Heart right ventricle (tissue), 16 donors: ENCODE measurements around the gene BMPER. TPM values are rescaled to one million over a fixed set of nuclear protein-coding genes. Genes with fewer than 3 reads are reported as not detected.

Experiments used
- ATAC-seq, 8 donors: fragments of 200-7000 bp; cut with Tn5 transposase; one replicate each; pipeline ENCODE4 v1.9.1; 2020; ENCODE audit warnings: mild to moderate bottlenecking in 8 of 8, moderate library complexity in 8 of 8, moderate number of reproducible peaks in 1 of 8
- DNase-seq, 2 donors: peaks; one replicate each; pipeline ENCODE4 v3.0.0-alpha.2; 2020
- H3K27ac ChIP-seq, 10 donors: fragments of 200-600 bp; sonication (generic) in 2 of 10; one replicate each; pipeline versions ENCODE4 v1.5.0 to v1.8.0; 2020 to 2022; ENCODE audit warnings: mild to moderate bottlenecking in 3 of 10
- H3K27me3 ChIP-seq, 7 donors: fragments of 200-600 bp; one replicate each; pipeline ENCODE4 v1.8.0; 2021 to 2022; ENCODE audit warnings: mild to moderate bottlenecking in 2 of 7
- H3K36me3 ChIP-seq, 9 donors: fragments of 200-600 bp; sonication (generic) in 1 of 9; one replicate each; pipeline versions ENCODE4 v1.5.0 to v1.8.0; 2020 to 2022; ENCODE audit warnings: mild to moderate bottlenecking in 2 of 9
- H3K4me1 ChIP-seq, 9 donors: fragments of 200-600 bp; sonication (generic) in 1 of 9; one replicate each; pipeline versions ENCODE4 v1.5.0 to v1.8.0; 2020 to 2022; ENCODE audit warnings: mild to moderate bottlenecking in 4 of 9
- H3K4me3 ChIP-seq, 10 donors: fragments of 200-600 bp; sonication (generic) in 2 of 10; one replicate each; pipeline versions ENCODE4 v1.5.0 to v1.8.0; 2020 to 2022; ENCODE audit warnings: mild to moderate bottlenecking in 7 of 10, moderate library complexity in 2 of 10
- H3K9me3 ChIP-seq, 11 donors: fragments of 200-600 bp in 10 of 11; sonication (generic) in 2 of 11; one replicate each; pipeline versions ENCODE4 v1.5.0 to v1.8.0; 2013 to 2022; ENCODE audit warnings: mild to moderate bottlenecking in 2 of 11, control low read depth in 1 of 11, moderate library complexity in 1 of 11
- CTCF ChIP-seq, 9 donors: fragments of 200-600 bp; sonication (generic) in 2 of 9; IDR thresholded peaks; one replicate each; pipeline versions ENCODE4 v1.5.0 to v1.8.0; 2021 to 2022; ENCODE audit warnings: antibody characterized with exemption in 9 of 9, mild to moderate bottlenecking in 5 of 9, moderate library complexity in 1 of 9
- WGBS, 2 donors: extraction: QIAGEN DNeasy Blood & Tissue Kit; methylation state at CpG; one replicate each; pipeline ENCODE4 v1.1.7; 2013; ENCODE audit warnings: inconsistent platforms in 1 of 2; 5-methylcytosine and 5-hydroxymethylcytosine counted together
- intact Hi-C, 10 donors: fragments of 100-400 bp; cut with DNase I; formaldehyde crosslinking; loops; one replicate each; pipeline versions ENCODE4 v1.11.1 to v1.14.2; 2022
- polyA plus RNA-seq, 2 donors: library from polyadenylated mRNA; stranded (reverse); fragments of 200-250 nt; gene quantifications; one replicate each; pipeline ENCODE4 v1.2.3, GENCODE V29; 2013
- total RNA-seq, 10 donors: library from RNA; stranded (reverse); fragmentation: NEBNext Ultra II Directional in 3 of 10; extraction: Animal tissue kit (Norgen Biotek cat#: 25700) in 3 of 10; gene quantifications; one replicate each; pipeline versions ENCODE4 v1.2.1 to v1.2.4, GENCODE V29; 2021 to 2023
- donor health status: Arrhythmogenic right ventricular cardiomyopathy.
- donor health status: ischemic (EF 13 %, LVEDD 7.1; RV severe dilation, severe dysfunction).
- donor health status: healthy with polysubstance abuse.
- donor health status: DM: no; HTN: yes; CAD: no.
- donor health status: DM: no; HTN: no; CAD: no.
- donor health status: ischemic (EF 25% LVEDD 6.9; RV normal size, moderate dysfunction).
- donor health status: ischemic (EF 25% LVEDD 5.7; RV mildly dilated, moderate dysfunction).
- donor health status: healthy.
- donor health status: DM: yes; HTN: yes; CAD: no.
- donor health status: Ischemic cardiomyopathy.
- donor health status: ischemic (EF 35%, LVEDD 5.7; RV mildly dilated, moderate dysfunction).
- donor health status: nonischemic (EF 11% LVEDD 7.7; RV severe dilation, severe dysfunction).
- donor health status: DM: yes; HTN: yes; CAD: no.
- donor health status: PGD.
- donor health status: ischemic (EF 29% LVEDD 5.4; RV normal size, mild dysfunction).
- donor health status: nonischemic (EF 23%, LVEDD 6.1; RV moderate dilation, normal function).

Gene BMPER
- total and polyA plus RNA-seq, 12 donors: 0.70 to 3.9 (median 1.5) TPM

DNA sequence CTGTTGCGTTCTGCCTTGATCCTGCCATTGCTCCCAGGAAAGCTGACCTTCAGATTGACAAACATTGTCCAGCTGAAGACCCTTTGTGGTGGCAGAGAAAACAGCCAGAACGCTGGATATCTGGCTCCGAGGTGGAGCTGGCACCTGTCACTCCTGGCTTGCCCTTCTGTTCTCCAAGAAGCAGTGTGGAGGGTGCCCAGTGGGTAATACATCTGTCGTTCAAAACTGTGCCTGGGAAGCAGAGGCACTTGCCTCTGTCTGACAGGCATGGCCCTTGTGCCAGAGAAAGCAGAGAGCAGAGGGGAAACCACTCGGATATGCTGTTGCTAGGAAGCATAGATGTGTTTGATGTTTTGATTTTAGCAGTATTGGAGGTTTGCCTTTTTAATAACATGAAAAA, 231.4 kb downstream of the BMPER start:
- DNase-seq: no peak
- H3K27ac ChIP-seq: no peak overlapping the region
- no peaks in the 10 kb centered on the region for H3K27me3 ChIP-seq
- ATAC-seq: no peak
- H3K4me3 ChIP-seq: no peak overlapping the region
- WGBS, 2 donors: 64 to 72% methylated on average over 5 of the region's 5 CpGs
- H3K4me1 ChIP-seq: peaks cover 0 to 3% (median 0%) of the 10 kb centered on the region in 9 donors
- intact Hi-C loops: loop anchor here in 2 of 10 donors (5.0 to 10.0 kb wide), 3 partner anchors 158 to 458 kb away; no protein-coding TSS in a partner anchor
- no peaks in the 10 kb centered on the region for H3K36me3 ChIP-seq
- no peaks in the 10 kb centered on the region for H3K9me3 ChIP-seq
- TF ChIP-seq CTCF (IDR thresholded peaks at IDR 0.05): no peak

GRCh38 chr7:34137176-34137575, 231.8 kb downstream of the BMPER start:
- no peak overlapping the region for H3K27ac ChIP-seq
- no peaks in the 10 kb centered on the region for H3K9me3 ChIP-seq
- DNase-seq (no peak), ATAC-seq (peak in 1 of 8 donors; percentile 67)
- TF ChIP-seq CTCF (IDR thresholded peaks at IDR 0.05): no peak
- 56 to 58% methylated on average over 4 of the region's 4 CpGs for WGBS, 2 donors
- intact Hi-C loops: loop anchor here in 2 of 10 donors (5.0 to 10.0 kb wide), 3 partner anchors 158 to 458 kb away; no protein-coding TSS in a partner anchor
- no peak overlapping the region for H3K4me3 ChIP-seq
- H3K4me1 ChIP-seq: peaks cover 0 to 3% (median 0%) of the 10 kb centered on the region in 9 donors
- H3K36me3 ChIP-seq: no peaks in the 10 kb centered on the region
- no peaks in the 10 kb centered on the region for H3K27me3 ChIP-seq

- TF ChIP-seq CTCF (IDR thresholded peaks at IDR 0.05): no peak
- no peak overlapping the region for H3K27ac ChIP-seq
- intact Hi-C loops: loop anchor here in 2 of 10 donors (5.0 to 10.0 kb wide), 3 partner anchors 156 to 456 kb away; no protein-coding TSS in a partner anchor
- ATAC-seq (no peak), DNase-seq (no peak)
- no peaks in the 10 kb centered on the region for H3K27me3 ChIP-seq
- no peaks in the 10 kb centered on the region for H3K36me3 ChIP-seq
- H3K4me1 ChIP-seq: peaks cover 0 to 3% (median 0%) of the 10 kb centered on the region in 9 donors
- 76 to 83% methylated on average over 2 of the region's 2 CpGs for WGBS, 2 donors
- no peaks in the 10 kb centered on the region for H3K9me3 ChIP-seq
- H3K4me3 ChIP-seq: no peak overlapping the region
These were observed 233.1 kb downstream of the BMPER start for GRCh38 chr7:34138483-34138882.

DNA sequence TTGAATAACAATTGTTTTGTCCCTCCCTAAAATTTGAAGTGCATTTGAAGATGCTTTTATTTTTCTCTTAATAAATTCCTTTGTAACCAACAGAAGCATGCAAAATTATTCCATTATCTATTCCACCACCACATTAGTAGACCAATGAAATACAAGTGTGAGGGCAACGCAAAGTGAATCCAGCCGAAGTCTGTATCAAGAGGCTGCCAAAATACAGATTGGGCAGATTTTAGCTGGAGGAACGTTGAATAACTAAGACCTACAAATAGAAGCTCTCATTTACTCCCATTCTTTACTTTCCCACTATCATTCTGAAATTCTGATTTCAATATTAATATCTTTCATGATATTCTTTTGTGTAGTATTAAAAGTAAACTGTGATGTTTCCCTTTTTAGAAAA, 233.7 kb downstream of the BMPER start:
- intact Hi-C loops: loop anchor here in 2 of 10 donors (5.0 to 10.0 kb wide), 3 partner anchors 156 to 456 kb away; no protein-coding TSS in a partner anchor
- DNase-seq (no peak), ATAC-seq (no peak)
- H3K4me3 ChIP-seq: no peak overlapping the region
- TF ChIP-seq CTCF (IDR thresholded peaks at IDR 0.05): no peak
- WGBS, 2 donors: 86 to 89% methylated on average over 3 of the region's 3 CpGs
- no peaks in the 10 kb centered on the region for H3K27me3 ChIP-seq
- peaks cover 0 to 3% (median 0%) of the 10 kb centered on the region in 9 donors for H3K4me1 ChIP-seq
- no peaks in the 10 kb centered on the region for H3K36me3 ChIP-seq
- no peaks in the 10 kb centered on the region for H3K9me3 ChIP-seq
- H3K27ac ChIP-seq: no peak overlapping the region
